ENCODE data around the gene ATP2A3. TPM values are rescaled to one million over a fixed set of nuclear protein-coding genes. Genes with fewer than 3 reads are reported as not detected.

Gene ATP2A3
- total RNA-seq, 1 experiment from 2014 or later, result 3.3 TPM

- DNase-seq (no peak), ATAC-seq (no peak)
- H2AFZ ChIP-seq (ENCODE audit: low read length), result no peak overlapping the region
- H3K9me2 ChIP-seq (replicated peaks; ENCODE audit: low read length), result no peaks in the 10 kb centered on the region
- H3K9me3 ChIP-seq (ENCODE audit: low read length), result no peaks in the 10 kb centered on the region
- H3K4me2 ChIP-seq (ENCODE audit: low read length), result no peak overlapping the region
- H3K27ac ChIP-seq (ENCODE audit: low read length), result no peak overlapping the region
- no peaks in the 10 kb centered on the region for H3F3A ChIP-seq (ENCODE audit: low read length, unreplicated experiment)
- no peaks in the 10 kb centered on the region for H3K27me3 ChIP-seq (ENCODE audit: low read length)
- intact Hi-C loops (cut with micrococcal nuclease), result no loop called here
- H4K20me1 ChIP-seq (ENCODE audit: low read length), result no peaks in the 10 kb centered on the region
- H3K36me3 ChIP-seq (ENCODE audit: low read depth, low read length), result peaks cover 3% of the 10 kb centered on the region
- H3K9ac ChIP-seq (ENCODE audit: low read length), result no peak overlapping the region
- TF ChIP-seq CTCF (conservative IDR thresholded peaks at IDR 0.05; ENCODE audit: low read depth, low read length), result no peak
- CTCF ChIA-PET, result no interaction called here
- H3K79me2 ChIP-seq (ENCODE audit: low read length), result no peaks in the 10 kb centered on the region
- H3K4me1 ChIP-seq (ENCODE audit: insufficient read depth, low read length), result no peaks in the 10 kb centered on the region
- BruUV-seq (replicated peaks), result no TSS peak
- POLR2A ChIA-PET (ENCODE audit: unreplicated experiment), result no interaction called here
- no peak overlapping the region for H3K4me3 ChIP-seq (ENCODE audit: low read length)
Measured at GRCh38 chr17:4009186-4009785, 45.0 kb upstream of the ATP2A3 start.

GRCh38 chr17:4008441-4009185 lies 44.4 kb upstream of the ATP2A3 start:
- Histone ChIP-seq H2AFZ (ENCODE audit: low read length) (no peak overlapping the region), H3K4me3 (ENCODE audit: low read length) (no peak overlapping the region), H3K9me3 (ENCODE audit: low read length) (no peaks in the 10 kb centered on the region), H3K27me3 (ENCODE audit: low read length) (no peaks in the 10 kb centered on the region), H3K36me3 (ENCODE audit: low read depth, low read length) (peaks cover 3% of the 10 kb centered on the region), H3K9me2 (replicated peaks; ENCODE audit: low read length) (no peaks in the 10 kb centered on the region), H3K4me2 (ENCODE audit: low read length) (no peak overlapping the region), H4K20me1 (ENCODE audit: low read length) (no peaks in the 10 kb centered on the region), H3K79me2 (ENCODE audit: low read length) (no peaks in the 10 kb centered on the region), H3K9ac (ENCODE audit: low read length) (no peak overlapping the region), H3K4me1 (ENCODE audit: insufficient read depth, low read length) (no peaks in the 10 kb centered on the region), H3F3A (ENCODE audit: low read length, unreplicated experiment) (no peaks in the 10 kb centered on the region), H3K27ac (ENCODE audit: low read length) (no peak overlapping the region)
- intact Hi-C loops (cut with micrococcal nuclease), result no loop called here
- no TSS peak for BruUV-seq (replicated peaks)
- CTCF ChIA-PET, result interaction anchor here (0.7 kb wide), 1 partner anchor 14 kb away, joined by 3 read pairs; no protein-coding TSS in a partner anchor
- no peak for ATAC-seq
- no peak for DNase-seq
- TF ChIP-seq EZH2 (IDR thresholded peaks at IDR 0.05; ENCODE audit: low read length, unreplicated experiment) (no peak), EZH2phosphoT487 (IDR thresholded peaks at IDR 0.05; ENCODE audit: borderline replicate concordance, low read length) (no peak), CTCF (conservative IDR thresholded peaks at IDR 0.05; ENCODE audit: low read depth, low read length) (no peak)
- POLR2A ChIA-PET (ENCODE audit: unreplicated experiment), result no interaction called here

DNA sequence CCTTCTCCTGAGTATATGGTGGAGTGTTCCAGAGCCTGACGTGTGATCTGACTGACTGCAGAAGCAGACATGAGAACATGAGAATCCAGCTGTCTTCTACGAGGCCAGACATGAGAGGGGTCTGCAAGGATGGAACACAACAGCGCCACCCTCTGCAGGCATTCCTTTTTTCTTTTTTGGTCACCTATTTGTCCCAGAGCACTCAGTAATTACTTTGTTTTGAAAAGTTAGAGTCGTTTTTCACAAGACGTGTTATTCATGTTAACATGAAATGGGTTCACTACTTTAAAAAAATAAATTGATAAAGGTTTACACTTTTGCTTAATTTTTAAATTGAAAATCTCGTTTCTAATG lies 43.8 kb upstream of the ATP2A3 start:
- no peaks in the 10 kb centered on the region for H3K27me3 ChIP-seq (ENCODE audit: low read length)
- no peaks in the 10 kb centered on the region for H3K4me1 ChIP-seq (ENCODE audit: insufficient read depth, low read length)
- TF ChIP-seq EZH2 (IDR thresholded peaks at IDR 0.05; ENCODE audit: low read length, unreplicated experiment), result no peak
- peak; percentile 20; the same call in 1 of the 2 replicates for TF ChIP-seq CTCF (conservative IDR thresholded peaks at IDR 0.05; ENCODE audit: low read depth, low read length)
- no peaks in the 10 kb centered on the region for H3K9me3 ChIP-seq (ENCODE audit: low read length)
- peaks cover 3% of the 10 kb centered on the region; the same call in 1 of the 2 replicates for H3K36me3 ChIP-seq (ENCODE audit: low read depth, low read length)
- no peak overlapping the region for H3K4me2 ChIP-seq (ENCODE audit: low read length)
- no TSS peak for BruUV-seq (replicated peaks)
- ChIA-PET POLR2A (ENCODE audit: unreplicated experiment) (no interaction called here), CTCF (interaction anchor here (0.7 kb wide), 1 partner anchor 14 kb away, joined by 3 read pairs; no protein-coding TSS in a partner anchor)
- intact Hi-C loops (cut with micrococcal nuclease), result no loop called here
- H4K20me1 ChIP-seq (ENCODE audit: low read length), result no peaks in the 10 kb centered on the region
- no peaks in the 10 kb centered on the region for H3K79me2 ChIP-seq (ENCODE audit: low read length)
- H3K27ac ChIP-seq (ENCODE audit: low read length), result no peak overlapping the region
- no peak overlapping the region for H3K9ac ChIP-seq (ENCODE audit: low read length)
- no peak overlapping the region for H2AFZ ChIP-seq (ENCODE audit: low read length)
- H3F3A ChIP-seq (ENCODE audit: low read length, unreplicated experiment), result no peaks in the 10 kb centered on the region
- ATAC-seq, result no peak
- no peaks in the 10 kb centered on the region for H3K9me2 ChIP-seq (replicated peaks; ENCODE audit: low read length)
- no peak for DNase-seq
- no peak overlapping the region for H3K4me3 ChIP-seq (ENCODE audit: low read length)
